Suprapubic skin (tissue), 3 donors: ENCODE data around the gene MMP2.

Source experiments
- POLR2AphosphoS5 ChIP-seq, 3 donors: sonication (generic); formaldehyde crosslinking; IDR thresholded peaks; one replicate each; pipeline ENCODE4 v1.6.1; 2017; ENCODE audit warnings: antibody characterized with exemption in 3 of 3
- TF ChIP-seq, protein P1 (sequence below), 2 donors: fragments of 200-600 bp in 1 of 2; fragments of 450-650 bp in 1 of 2; sonication (generic) in 1 of 2; IDR thresholded peaks; one replicate each; pipeline ENCODE4 v1.5.1; 2016 to 2019; ENCODE audit warnings: antibody characterized with exemption in 2 of 2, mild to moderate bottlenecking in 1 of 2, moderate library complexity in 1 of 2

DNA sequence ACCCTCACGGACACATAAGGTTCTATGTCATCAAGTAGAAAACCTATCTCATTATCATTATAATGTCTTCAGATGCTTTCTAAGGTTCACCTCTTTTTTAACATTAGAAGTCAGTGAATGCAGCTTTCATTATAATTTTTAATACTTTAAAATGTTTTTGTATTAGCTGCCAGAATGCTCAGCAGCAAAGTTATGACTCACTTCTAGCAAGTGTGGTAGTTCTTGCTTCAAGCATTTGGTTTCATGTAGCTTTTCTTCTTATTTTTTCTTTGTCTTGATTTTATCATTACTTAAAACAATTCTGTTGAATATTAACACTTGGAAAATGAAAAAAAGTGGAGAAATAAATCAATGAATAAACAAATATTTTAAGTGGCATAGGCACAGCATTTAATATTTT, 53.2 kb downstream of the MMP2 start:
- TF ChIP-seq, protein P1, sequence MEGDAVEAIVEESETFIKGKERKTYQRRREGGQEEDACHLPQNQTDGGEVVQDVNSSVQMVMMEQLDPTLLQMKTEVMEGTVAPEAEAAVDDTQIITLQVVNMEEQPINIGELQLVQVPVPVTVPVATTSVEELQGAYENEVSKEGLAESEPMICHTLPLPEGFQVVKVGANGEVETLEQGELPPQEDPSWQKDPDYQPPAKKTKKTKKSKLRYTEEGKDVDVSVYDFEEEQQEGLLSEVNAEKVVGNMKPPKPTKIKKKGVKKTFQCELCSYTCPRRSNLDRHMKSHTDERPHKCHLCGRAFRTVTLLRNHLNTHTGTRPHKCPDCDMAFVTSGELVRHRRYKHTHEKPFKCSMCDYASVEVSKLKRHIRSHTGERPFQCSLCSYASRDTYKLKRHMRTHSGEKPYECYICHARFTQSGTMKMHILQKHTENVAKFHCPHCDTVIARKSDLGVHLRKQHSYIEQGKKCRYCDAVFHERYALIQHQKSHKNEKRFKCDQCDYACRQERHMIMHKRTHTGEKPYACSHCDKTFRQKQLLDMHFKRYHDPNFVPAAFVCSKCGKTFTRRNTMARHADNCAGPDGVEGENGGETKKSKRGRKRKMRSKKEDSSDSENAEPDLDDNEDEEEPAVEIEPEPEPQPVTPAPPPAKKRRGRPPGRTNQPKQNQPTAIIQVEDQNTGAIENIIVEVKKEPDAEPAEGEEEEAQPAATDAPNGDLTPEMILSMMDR (IDR thresholded peaks at IDR 0.05), result no peak
- TF ChIP-seq POLR2AphosphoS5 (IDR thresholded peaks at IDR 0.05), result no peak
